ENCODE measurements around the gene FAM118B.
"Not testable (repeated sequence)": the region's sequence is repeated elsewhere in the genome, so short reads cannot be mapped to it uniquely, and the experiment has no call there.

The FAM118B gene

GRCh38 chr11:126305699-126306098, 94.1 kb downstream of the FAM118B start:
- DNase-seq (ENCODE audit: low read depth in 1 of 2, low spot score in 1 of 2): no peak
- H3K4me3 ChIP-seq (replicated peaks; ENCODE audit: insufficient read depth, low read length): no peak overlapping the region
- 0 out of 2 replicates have a peak overlapping the region, but pooled peaks have one; percentile 6 for H3K27ac ChIP-seq (replicated peaks)
- no peaks in the 10 kb centered on the region for H3K27me3 ChIP-seq (ENCODE audit: insufficient read depth, poor library complexity, severe bottlenecking)
- no peak for TF ChIP-seq POLR2AphosphoS5 (IDR thresholded peaks at IDR 0.05; ENCODE audit: low read depth)
- no peak for TF ChIP-seq GABPA (IDR thresholded peaks at IDR 0.05; ENCODE audit: low read depth)
- TF ChIP-seq REST (IDR thresholded peaks at IDR 0.05; ENCODE audit: insufficient replicate concordance, low read depth): no peak
- no peak for TF ChIP-seq SPI1 (IDR thresholded peaks at IDR 0.05; ENCODE audit: borderline replicate concordance, low read depth)
- no peak for TF ChIP-seq CTCF (IDR thresholded peaks at IDR 0.05; ENCODE audit: insufficient read depth, low read length)

GRCh38 chr11:126307706-126308105, 96.1 kb downstream of the FAM118B start:
- Histone ChIP-seq H3K4me3 (replicated peaks; ENCODE audit: insufficient read depth, low read length) (no peak overlapping the region), H3K27ac (replicated peaks) (no peak overlapping the region), H3K27me3 (ENCODE audit: insufficient read depth, poor library complexity, severe bottlenecking) (no peaks in the 10 kb centered on the region)
- peak in 1 of 2 experiments; percentile 75 for DNase-seq (ENCODE audit: low read depth in 1 of 2, low spot score in 1 of 2)
- TF ChIP-seq CTCF (IDR thresholded peaks at IDR 0.05; ENCODE audit: insufficient read depth, low read length) (peak; percentile 21), GABPA (IDR thresholded peaks at IDR 0.05; ENCODE audit: low read depth) (no peak), SPI1 (IDR thresholded peaks at IDR 0.05; ENCODE audit: borderline replicate concordance, low read depth) (peak; percentile 38; the same call in 1 of the 2 replicates), POLR2AphosphoS5 (IDR thresholded peaks at IDR 0.05; ENCODE audit: low read depth) (no peak)

GRCh38 chr11:126308271-126308671, 96.7 kb downstream of the FAM118B start:
- no peaks in the 10 kb centered on the region for H3K27me3 ChIP-seq (ENCODE audit: insufficient read depth, poor library complexity, severe bottlenecking)
- DNase-seq (ENCODE audit: low read depth in 1 of 2, low spot score in 1 of 2): no peak
- no peak overlapping the region for H3K4me3 ChIP-seq (replicated peaks; ENCODE audit: insufficient read depth, low read length)
- TF ChIP-seq POLR2AphosphoS5 (IDR thresholded peaks at IDR 0.05; ENCODE audit: low read depth): no peak
- no peak for TF ChIP-seq GABPA (IDR thresholded peaks at IDR 0.05; ENCODE audit: low read depth)
- TF ChIP-seq SPI1 (IDR thresholded peaks at IDR 0.05; ENCODE audit: borderline replicate concordance, low read depth): no peak
- TF ChIP-seq REST (IDR thresholded peaks at IDR 0.05; ENCODE audit: insufficient replicate concordance, low read depth): no peak
- no peak for TF ChIP-seq CTCF (IDR thresholded peaks at IDR 0.05; ENCODE audit: insufficient read depth, low read length)
- H3K27ac ChIP-seq (replicated peaks): no peak overlapping the region

- not testable (repeated sequence) for H3K4me3 ChIP-seq (replicated peaks; ENCODE audit: insufficient read depth, low read length); DNase-seq (ENCODE audit: low read depth in 1 of 2, low spot score in 1 of 2); H3K27ac ChIP-seq (replicated peaks); H3K27me3 ChIP-seq (ENCODE audit: insufficient read depth, poor library complexity, severe bottlenecking)
These were observed 97.2 kb downstream of the FAM118B start for GRCh38 chr11:126308771-126309170.
